GM06990 (cell line): Measurements from ENCODE around the gene TESPA1.

Experiments
- DNase-seq: peaks from one replicate; pipeline ENCODE4 v3.0.0-alpha.2; 2011; ENCODE audit not compliant: insufficient read length; ENCODE audit errors: extremely low read depth
- H3K27me3 ChIP-seq: replicated peaks from 2 replicates; pipeline ENCODE4 v1.6.0; 2011; ENCODE audit warnings: low read length; ENCODE audit not compliant: control insufficient read depth, insufficient read depth
- H3K36me3 ChIP-seq: 2 replicates; pipeline ENCODE4 v1.5.1; 2011; ENCODE audit warnings: low read length; ENCODE audit not compliant: control insufficient read depth, insufficient read depth
- H3K4me3 ChIP-seq: replicated peaks from 2 replicates; pipeline ENCODE4 v1.5.1; 2011; ENCODE audit warnings: low read depth, mild to moderate bottlenecking, control low read depth, low read length
- CTCF ChIP-seq: IDR thresholded peaks from 2 replicates; pipeline ENCODE4 v1.5.1; 2011; ENCODE audit warnings: low read length, control low read depth, mild to moderate bottlenecking, inconsistent platforms; ENCODE audit not compliant: insufficient read depth, poor library complexity, severe bottlenecking

The TESPA1 gene

GRCh38 chr12:55017416-55017925, 32.9 kb upstream of the TESPA1 start:
- H3K27me3 ChIP-seq: no peaks in the 10 kb centered on the region; the same call in 1 of the 2 replicates

GRCh38 chr12:55008944-55009585, 24.5 kb upstream of the TESPA1 start:
- Histone ChIP-seq H3K4me3 (no peak overlapping the region), H3K36me3 (no peaks in the 10 kb centered on the region), H3K27me3 (no peaks in the 10 kb centered on the region)
- DNase-seq: no peak
- no peak for TF ChIP-seq CTCF

More at GRCh38 chr12:55017416-55017925, 32.9 kb upstream of the TESPA1 start:
- Histone ChIP-seq H3K36me3 (no peaks in the 10 kb centered on the region), H3K4me3 (no peak overlapping the region)
- no peak for DNase-seq
- TF ChIP-seq CTCF: no peak

GRCh38 chr12:55002355-55002754, 17.8 kb upstream of the TESPA1 start:
- Histone ChIP-seq H3K36me3 (no peaks in the 10 kb centered on the region), H3K27me3 (no peaks in the 10 kb centered on the region), H3K4me3 (no peak overlapping the region)
- DNase-seq: no peak
- TF ChIP-seq CTCF: no peak

- TF ChIP-seq CTCF: no peak
- DNase-seq: no peak
- Histone ChIP-seq H3K4me3 (no peak overlapping the region), H3K36me3 (no peaks in the 10 kb centered on the region), H3K27me3 (no peaks in the 10 kb centered on the region)
Measured at GRCh38 chr12:55001198-55001868, 16.8 kb upstream of the TESPA1 start.

GRCh38 chr12:54998958-54999510, 14.5 kb upstream of the TESPA1 start:
- Histone ChIP-seq H3K27me3 (no peaks in the 10 kb centered on the region), H3K4me3 (no peak overlapping the region), H3K36me3 (no peaks in the 10 kb centered on the region)
- DNase-seq: no peak
- TF ChIP-seq CTCF: no peak
